Activated T-cell treated with anti-CD3 and anti-CD28 coated beads for 1 hour (primary cell): ENCODE data around the gene TSNAXIP1.

Source experiments
- DNase-seq: peaks from one replicate; pipeline ENCODE4 v3.0.0-alpha.2; 2020; ENCODE audit warnings: low read depth

The TSNAXIP1 gene

DNA sequence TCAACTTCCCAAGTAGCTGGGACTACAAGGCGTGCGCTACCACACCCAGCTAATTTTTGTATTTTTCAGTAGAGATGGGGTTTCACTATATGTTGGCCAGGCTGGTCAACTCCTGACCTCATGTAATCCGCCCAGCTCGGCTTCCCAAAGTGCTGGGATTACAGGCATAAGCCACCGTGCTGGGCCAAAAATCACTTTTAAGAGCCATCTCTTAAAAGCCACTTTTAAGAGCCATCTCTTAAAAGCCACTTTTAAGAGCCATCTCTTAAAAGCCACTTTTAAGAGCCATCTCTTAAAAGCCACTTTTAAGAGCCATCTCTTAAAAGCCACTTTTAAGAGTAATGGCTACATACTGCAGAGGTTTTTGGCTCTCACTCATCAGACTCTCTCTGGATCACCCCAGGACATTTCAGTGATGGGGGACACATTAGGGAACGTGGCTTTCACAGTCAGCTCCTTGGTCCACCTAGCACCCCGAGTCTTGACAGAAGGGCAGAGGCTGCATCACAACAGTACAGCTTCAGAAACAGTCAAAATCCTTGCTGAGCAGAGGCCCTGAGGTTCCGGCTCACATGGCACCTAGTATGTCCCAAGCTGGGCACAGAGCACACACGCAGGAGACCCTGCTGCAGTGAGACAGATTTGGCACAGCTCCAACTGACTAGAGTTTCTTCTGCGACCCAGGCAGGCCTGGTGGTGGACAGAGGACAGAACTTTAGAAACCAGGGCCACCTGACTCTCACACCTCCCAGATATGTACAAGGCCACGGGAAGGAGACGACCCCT is 23.9 kb upstream of the TSNAXIP1 start:
- DNase-seq = no peak

DNA sequence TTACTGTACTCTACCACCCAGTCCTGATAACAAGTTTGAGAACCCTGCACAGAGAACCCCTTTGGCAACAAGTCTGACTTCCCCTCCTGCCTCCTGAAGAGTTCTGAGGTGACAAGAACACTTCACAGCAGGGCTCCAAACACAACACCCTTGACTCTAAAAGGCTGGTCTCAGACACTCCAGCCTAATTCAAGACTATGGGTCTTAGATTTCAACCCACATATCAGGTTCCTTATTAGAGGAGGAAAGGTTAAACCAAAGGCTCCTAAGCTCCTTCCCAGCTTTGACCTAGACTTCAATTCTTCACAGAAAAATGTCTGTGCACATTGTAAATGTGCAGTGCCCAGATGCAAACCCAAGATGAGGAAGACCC is 23.4 kb upstream of the TSNAXIP1 start:
- no peak for DNase-seq

DNA sequence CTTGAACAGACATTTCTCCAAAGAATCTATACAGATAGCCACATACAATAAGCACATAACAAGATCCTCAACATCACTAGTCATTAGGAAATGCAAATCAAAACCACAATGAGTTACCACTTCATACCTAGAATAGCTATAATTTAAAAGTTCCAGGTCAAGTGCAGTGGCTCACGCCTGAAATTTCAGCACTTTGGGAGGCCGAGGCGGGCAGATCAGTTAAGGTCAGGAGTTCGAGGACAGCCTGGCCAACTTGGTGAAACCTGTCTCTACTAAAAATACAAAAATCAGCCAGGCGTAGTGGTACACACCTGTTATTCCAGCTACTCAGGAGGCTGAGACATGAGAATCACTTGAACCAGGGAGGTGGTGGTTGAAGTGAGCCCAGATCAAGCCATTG is 20.2 kb upstream of the TSNAXIP1 start:
- no peak for DNase-seq

GRCh38 chr16:67790071-67790470 is 16.6 kb upstream of the TSNAXIP1 start:
- DNase-seq = no peak

DNA sequence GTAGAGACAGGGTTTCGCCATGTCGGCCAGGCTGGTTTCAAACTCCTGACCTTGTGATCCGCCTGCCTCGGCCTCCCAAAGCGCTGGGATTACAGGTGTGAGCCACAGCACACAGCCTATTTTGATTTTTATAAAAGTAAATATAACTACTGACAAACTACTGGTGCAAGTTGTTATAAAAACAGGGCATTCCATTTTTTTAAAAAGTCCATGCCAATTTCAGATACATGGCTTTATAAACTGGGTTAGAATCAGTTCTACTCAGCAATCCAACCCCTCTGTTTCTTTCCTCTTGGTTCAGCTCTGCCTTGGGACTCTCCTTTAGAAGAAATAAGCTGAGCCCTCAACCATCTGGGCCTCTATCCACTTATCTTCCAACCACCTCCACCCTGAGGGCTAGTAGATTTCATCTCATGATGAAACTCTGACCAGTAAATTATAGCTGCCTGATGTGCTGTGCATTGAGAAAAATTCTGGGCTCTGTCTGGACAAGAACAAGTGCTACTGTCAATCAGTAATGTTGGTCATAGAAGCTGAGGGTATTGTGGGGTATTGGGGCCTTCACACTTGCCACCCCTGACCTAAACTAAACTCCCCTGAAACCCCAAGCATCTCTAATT is 10.5 kb upstream of the TSNAXIP1 start:
- no peak for DNase-seq

DNA sequence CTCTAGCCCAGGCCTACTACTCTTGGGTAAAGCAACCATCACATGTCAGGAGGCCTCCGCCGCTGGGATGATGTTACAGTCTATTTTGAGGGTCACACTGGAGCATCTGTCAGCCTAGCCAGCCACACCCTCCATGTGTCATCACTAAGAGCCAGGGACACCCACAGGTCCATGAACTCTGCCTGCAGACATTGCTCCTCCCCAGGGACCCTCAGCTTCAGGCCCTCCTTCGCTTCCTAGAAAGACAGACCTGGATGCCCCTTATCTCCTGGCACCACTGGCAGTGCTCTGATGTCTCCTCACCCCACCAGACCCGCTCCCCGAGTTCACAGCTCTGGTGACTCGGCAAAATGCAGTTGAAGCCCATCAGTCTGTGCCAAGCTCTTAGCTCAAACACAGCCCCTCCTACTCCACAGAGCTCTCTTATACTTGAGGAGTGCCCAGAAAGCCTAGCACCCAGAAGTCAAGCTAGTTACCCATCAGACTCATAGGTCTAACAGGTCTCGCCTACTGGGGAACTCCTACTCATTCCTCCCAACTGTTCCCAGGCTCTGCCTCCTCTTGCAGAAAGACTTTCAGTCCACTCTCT is 6.3 kb upstream of the TSNAXIP1 start:
- no peak for DNase-seq

DNA sequence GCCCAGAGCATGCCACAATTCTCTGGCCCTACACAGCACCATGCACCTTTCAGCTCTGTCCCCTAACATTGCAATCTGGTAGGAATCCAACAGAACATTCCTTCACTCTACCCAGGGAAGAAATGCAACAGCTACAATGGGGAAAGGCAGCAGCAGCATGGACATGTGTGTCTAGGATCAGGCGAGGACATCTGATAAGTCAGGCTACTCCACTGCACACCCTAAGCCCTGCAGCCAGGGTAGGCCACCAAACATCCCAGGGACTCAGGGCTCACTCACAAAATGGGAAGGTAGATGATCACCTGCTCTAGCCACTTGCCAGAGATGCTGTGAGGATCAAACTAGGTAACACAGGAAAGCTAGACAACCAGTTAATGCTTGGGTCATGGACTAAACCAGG is 5.4 kb upstream of the TSNAXIP1 start:
- DNase-seq = no peak

GRCh38 chr16:67801883-67802282 is 4.8 kb upstream of the TSNAXIP1 start:
- DNase-seq = no peak

GRCh38 chr16:67803894-67804293 is 2.8 kb upstream of the TSNAXIP1 start:
- DNase-seq = no peak

DNA sequence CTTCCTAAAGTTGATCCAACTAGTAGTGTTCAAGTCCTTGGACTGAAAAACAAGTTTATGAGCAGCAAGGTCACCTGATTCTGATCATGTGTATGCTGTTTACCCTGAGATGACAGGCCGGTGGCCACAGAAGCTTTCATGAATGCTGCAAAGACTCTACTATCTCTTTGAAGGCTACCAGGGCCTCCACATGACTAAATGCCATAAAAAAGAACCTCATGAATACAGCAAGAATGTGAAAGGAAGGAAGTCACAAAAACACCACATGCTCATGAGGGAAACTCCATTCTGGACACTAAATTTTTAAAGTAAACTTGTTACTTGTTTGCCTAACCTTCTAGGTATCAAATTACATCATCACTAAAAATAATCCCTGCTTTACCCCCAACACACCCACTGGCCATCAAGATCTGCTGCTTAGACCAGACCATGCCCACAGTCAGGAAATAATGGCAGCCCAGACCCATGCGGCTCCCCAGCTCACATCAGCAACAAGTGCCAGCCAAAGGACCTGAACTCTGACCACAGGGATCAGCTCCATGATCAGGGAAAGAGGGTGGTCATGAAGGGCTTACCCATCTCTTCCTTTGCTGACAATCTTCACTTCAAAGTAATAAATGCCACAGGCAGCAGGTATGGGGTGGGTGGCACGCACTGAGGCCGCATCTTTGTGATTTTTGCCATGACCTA is 1.7 kb upstream of the TSNAXIP1 start:
- DNase-seq = no peak

DNA sequence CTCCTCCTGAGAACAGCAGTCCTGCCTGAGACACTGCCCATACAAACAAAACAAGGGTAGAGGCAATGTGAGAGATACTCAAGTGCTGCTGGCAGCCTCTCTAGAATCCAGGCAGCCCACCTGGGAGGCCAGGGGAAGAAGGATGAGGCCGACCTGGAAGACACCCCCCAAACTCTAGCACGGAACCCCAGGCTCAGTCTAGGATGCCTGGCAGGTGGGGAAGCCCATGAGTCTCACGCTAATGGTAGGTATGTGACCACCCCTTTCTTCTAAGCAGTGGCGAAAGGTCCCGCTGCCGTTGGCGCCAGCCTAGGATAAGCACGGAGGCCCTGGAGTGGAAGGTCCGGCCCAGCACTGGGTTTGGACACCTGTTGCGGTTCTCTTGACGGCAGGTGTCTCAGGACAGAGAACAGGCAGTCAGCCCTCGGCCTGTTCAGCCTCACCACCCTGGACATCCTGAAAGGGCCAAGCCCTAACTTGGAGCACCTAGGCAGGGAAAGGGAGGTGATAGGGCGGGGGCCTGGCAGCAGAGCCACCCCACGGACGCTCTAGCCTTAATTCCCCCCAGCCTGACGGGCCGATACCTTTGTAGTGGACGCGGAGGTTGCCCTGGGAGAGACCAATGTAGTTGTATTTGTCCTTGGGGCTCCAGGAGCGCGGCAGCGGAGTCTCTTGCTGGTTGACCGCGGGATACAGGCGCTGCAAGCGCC is 816 bp upstream of the TSNAXIP1 start:
- DNase-seq = no peak

GRCh38 chr16:67807148-67807682 is 526 bp downstream of the TSNAXIP1 start:
- no peak for DNase-seq

DNA sequence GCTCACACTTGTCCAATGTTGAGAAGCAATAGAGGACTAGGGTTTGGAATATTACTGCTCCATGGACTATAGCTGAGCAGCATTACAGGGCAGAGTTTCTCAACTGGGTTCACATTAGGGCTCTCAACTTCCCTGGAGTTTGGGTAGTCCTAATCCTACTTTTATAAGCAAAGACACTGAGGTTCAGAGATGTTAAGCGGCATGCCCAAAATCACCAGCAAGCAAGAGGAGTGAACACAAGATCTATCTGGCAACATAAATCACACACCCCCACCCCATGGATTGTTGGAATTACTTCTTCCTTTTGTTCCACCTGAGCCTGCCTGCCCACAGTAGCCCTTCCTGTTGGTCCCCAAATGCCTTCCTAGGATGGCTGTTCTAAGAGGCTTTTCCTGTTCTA is 5.2 kb downstream of the TSNAXIP1 start:
- no peak for DNase-seq

- no peak for DNase-seq
Observed at GRCh38 chr16:67814567-67814966, 7.9 kb downstream of the TSNAXIP1 start.

GRCh38 chr16:67820608-67821259 is 14.0 kb downstream of the TSNAXIP1 start:
- no peak for DNase-seq

GRCh38 chr16:67822511-67822910 is 15.8 kb downstream of the TSNAXIP1 start:
- no peak for DNase-seq

- no peak for DNase-seq
Observed at GRCh38 chr16:67825119-67825518, 18.4 kb downstream of the TSNAXIP1 start.

GRCh38 chr16:67825906-67826305 is 19.2 kb downstream of the TSNAXIP1 start:
- DNase-seq = no peak

DNA sequence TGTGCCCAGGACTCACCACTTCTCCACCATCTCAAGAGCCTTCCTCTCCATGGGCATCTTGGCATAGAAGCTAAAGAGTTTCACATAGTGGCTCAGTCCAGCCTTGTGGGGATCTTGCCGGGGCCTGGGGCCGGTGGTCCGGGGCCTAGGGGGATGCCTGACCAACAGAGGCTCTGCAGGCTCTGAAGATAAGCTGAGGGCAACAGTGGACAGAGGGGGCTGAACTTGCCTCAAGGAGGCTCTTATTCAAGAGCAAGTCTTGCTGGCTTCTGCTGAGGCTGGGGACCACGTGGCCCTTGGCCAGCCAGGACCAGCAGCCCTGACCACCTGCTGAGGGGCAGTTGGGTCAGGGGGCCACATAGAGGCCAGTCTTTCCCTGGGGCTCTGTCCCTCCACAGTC is 22.0 kb downstream of the TSNAXIP1 start:
- DNase-seq = no peak

- DNase-seq = no peak
Observed at GRCh38 chr16:67833030-67833414, 26.3 kb downstream of the TSNAXIP1 start.

DNA sequence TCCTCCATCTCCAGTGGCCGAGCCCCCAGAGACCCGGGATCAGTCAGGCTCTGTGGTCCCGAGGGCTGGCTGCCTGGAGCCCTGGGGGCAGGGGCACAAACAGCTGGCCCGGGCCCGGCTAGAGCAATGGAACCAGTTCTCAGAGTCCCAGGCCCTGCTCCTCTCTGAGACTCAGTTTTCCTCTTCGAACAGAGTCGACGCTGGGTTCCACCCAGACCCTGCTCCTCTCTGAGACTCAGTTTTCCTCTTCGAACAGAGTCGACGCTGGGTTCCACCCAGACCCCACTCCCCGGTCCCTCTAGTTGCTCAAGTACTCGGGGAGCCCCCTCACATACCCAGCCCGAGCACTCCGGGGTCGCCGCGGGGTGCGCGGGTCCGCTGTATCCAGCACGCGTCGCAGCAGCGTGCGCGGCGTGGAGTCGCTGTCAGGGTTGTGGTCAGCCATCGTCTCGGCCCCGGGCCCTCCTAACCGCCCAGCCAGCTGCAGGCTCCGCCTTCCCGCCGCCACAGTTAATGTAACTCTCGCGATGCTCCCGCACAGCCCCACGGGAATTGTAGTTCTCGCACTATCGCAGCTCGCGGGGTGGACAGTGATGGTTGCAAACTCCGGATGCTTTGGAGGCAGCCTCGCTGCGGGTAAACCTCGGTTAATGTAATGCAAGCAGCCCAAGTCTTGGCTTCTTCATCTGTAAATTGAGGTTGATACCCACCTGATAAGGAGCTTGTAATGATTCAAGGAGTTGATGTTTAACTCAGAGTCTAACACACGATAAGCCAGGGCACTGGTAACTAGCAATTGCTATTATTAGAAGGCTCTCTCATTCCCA is 26.9 kb downstream of the TSNAXIP1 start:
- DNase-seq = peak; percentile 86
